Cerebellar cortex (tissue), 1 donor: ENCODE results near the gene SUGCT.

Experiments used
- DNase-seq: peaks from one replicate; pipeline ENCODE4 v3.0.0-alpha.2; 2015; ENCODE audit warnings: low spot score

The SUGCT gene

DNA sequence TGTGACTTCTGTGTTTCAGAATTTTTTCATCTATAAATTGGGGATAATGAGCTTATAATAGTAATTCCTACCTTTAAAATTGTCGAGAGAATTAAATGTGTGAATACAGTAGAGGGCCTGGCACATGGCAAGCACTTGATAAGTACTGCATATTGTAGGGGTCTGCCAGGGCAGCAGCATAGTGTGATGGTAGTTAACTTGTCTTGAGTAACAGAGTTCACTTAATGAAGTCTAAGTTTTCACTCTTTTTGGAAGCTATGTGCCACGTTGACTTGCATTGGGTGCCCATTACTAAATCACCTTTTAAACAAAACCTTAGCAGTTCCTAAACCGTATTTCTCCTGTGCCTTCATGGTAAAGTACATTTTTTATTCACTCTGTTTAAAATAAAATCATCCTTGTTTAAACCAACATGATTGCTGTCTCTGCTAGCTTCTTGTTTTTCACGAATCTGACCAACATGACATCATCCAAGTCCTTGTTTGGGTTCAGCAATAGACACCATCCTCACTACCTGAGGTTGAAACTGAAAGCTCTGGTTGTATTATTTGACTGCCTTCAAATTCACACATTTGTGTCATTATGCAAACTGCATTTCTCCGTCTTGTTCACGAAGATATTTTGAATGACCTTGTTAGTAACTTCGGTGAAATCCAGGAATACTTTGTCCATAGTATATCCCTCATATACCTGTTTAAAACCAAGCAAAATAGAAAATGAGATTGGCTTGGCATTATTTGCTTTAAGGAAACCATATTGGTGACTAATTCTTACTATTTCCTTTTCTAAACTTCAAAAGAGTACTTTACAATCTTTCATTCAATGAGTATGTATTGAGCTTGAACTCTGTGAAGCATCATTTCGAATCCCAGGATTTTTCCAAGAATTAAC lies 340.2 kb downstream of the SUGCT start:
- DNase-seq = no peak

DNA sequence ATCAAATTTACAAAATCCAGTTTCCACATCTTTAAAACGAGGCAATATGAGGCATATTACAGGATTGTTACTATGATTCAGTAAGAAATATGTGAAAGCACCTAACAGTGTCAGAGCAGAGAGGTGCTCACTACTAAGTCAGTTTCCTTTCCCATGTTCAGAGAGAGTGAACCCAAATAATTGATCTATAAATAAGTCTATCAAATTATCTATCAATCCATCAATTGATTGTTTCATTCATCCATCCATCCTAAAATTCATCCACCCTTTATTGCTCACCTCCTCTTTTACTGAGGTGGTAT lies 340.8 kb downstream of the SUGCT start:
- no peak for DNase-seq

DNA sequence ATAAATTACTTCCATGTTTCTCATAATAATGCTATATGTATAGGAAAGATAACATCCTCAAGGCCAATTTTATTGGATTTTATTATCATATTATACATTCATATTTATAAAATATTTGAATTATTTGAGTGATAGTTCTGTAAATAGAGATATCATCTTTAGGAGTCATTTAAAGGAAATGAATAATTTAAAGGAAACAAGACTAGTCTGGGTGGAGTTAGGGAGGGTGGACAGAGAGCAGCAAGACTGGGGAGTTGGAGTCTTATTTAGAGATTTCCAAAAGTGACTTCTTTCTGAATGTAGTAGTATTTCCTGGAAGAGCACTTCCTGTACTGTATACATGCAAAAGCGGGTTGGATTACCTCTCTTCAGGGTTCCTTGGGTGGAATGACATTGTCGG lies 342.3 kb downstream of the SUGCT start:
- DNase-seq = no peak

DNA sequence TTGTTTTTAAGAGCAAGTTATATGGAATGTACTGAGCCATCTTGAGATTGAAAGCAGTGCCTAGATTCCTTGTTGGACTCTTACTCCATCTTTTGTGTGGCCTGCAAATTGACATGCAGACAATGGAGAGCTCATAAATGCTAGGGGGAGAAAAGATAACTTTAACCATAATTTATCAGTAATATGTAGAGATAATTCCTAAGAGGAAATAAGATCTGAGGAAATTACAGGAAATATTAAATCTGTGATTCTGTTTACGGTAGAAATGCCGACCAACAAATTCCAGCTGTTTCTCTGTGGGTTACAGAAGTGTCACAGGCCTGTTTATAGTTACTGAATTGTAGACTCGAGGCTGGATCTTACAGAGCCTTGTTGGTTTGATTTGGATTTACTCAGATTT lies 348.0 kb downstream of the SUGCT start:
- no peak for DNase-seq

DNA sequence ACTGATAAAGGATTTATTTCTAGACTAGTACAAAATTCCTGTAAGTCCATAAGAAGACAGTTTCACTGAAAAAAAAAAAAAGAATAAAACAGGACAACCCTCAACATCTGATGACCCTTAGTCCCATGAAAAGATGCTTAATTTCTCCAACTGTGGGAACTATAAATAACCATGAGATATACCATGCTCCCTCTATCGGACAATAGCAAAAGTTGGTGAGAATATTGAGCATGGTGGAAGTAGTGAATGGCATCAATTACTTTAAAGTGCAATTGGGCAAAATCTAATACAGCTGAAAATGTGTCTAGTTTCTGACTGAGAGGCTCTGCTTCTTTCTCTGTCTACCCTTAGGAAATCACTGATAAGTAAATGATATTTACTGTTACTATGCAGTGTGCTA lies 348.8 kb downstream of the SUGCT start:
- no peak for DNase-seq

DNA sequence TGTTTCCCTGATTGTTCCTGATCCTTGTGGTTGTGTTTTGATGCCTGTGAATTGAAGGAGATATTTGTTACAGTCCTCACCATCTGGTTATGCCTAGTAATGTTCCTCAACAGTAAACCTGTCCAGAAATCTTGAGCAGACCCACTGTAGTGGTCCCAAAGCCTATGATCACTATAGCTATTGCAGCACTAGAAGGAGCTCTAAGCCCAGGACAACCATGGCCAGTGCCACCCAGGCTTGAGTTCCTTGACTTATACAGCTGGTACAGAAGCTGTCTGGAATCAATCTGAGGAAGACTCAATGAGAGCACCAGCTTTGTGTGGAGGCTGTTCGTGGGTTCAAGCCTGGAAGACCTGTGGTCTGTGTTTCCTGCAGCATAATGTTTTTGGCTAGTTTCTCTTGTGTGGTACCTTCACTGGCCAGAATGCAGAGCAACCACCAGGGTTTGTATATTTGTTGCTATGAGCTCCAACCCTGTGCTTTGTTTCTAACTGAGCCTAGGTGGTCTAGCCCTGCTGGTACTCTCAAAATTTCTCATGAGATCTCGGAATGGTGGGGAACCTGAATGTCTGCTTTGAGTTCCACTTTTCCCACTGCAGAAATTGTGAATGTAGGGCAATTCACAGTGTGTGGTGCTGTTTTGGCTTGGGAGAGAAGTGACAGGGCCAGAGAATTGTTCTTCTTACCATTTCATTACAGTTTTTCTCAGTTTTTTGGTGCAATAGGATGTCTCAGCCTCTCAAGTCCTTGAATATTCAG lies 355.2 kb downstream of the SUGCT start:
- peak; percentile 83 for DNase-seq

DNA sequence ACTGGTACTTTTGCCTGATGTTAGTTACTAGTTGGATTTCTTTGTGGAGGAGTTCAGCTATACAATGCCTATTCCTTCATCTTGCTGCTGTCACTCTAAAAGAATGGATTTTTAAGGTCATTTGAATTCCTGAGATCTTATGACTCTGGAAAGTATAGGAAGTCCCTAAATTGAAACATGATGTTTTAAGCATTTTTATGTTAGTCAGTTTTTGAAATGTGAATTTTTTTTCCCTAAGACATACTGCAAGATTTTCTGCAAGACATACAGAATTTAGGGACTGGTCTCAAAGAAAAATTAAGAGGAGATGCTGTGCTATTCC lies 355.8 kb downstream of the SUGCT start:
- DNase-seq = no peak

DNA sequence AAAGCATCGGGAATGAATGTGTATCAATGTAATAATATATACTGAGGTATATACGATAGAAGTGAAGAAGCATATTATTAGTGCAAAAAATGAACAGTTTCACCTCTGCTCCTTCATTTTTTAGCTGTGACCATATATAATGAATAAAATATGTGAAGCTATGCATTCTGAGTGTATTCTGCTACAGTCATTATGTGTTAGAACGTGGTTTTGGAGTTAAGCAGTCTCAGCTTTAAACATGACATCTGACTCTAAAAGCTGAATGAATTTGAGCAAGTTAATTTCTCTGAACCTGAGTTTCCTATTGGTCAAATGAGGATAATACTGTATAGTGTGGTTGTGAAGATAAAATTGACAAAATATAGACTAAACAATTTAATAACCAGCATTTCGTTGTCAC lies 358.1 kb downstream of the SUGCT start:
- DNase-seq = no peak

DNA sequence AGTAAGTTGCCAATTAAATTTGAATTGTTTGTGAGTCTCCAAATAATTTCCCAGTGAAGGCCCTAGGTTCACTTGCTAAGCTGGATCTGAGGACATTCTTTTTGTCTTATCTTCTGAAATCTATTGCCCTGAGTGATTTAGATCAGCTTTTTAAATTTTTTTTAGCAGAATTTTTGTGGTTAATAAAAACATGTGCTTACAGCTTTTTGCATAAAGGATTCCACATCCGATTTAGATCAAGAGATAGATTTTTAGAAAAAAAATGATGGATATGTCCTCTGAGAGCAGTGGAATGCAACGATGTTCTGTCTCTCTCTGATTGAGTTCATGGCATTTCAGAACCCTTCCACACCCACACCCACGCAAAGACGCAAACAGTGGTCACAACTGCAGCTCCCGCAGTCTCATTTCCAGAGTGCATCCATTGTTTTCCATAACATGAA lies 358.8 kb downstream of the SUGCT start:
- DNase-seq = no peak

DNA sequence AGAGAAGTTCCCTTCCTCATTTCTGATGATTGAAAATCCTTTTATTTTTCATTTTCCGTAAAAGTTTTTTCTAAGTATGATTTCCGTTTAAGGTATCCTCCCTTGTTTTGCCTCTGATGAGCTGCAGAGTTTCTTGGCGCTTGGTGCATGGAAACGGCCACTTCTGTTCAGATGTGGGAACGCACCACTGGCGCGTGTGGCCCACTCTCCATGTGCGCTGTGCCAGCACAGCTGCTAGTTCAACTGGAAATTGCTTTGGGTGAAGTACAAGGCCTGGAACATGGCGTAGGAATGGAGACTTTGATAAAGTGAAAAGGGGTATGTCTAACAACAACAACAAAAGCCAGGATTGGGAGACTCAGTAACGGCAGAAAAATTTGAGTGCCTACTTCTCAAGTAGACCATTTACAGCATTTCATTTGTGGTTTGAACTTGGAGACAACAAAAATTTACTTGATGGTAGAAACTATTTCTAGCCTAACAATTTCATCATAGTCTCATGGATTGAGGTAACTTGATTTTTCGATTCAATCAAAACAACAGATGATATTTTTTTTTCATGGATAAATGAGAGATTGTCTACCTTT lies 364.2 kb downstream of the SUGCT start:
- no peak for DNase-seq

DNA sequence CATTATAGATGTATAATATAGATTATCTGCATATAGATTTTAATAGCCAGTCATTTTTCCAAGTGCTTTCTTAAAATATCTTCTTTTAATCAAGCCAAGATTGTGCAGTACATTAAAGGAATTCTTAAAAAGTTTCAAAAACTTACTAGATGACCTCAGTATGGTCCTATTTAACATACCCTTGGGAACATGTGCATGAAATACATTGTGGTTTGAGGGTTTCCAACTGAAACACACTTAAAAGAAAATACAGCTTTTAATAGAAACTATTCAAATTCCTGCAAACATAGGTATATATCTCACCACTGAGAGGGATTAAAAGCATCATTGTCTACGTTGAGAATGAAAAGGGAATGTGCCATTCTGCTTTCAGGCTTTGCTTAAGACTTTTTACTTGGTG lies 364.9 kb downstream of the SUGCT start:
- no peak for DNase-seq

DNA sequence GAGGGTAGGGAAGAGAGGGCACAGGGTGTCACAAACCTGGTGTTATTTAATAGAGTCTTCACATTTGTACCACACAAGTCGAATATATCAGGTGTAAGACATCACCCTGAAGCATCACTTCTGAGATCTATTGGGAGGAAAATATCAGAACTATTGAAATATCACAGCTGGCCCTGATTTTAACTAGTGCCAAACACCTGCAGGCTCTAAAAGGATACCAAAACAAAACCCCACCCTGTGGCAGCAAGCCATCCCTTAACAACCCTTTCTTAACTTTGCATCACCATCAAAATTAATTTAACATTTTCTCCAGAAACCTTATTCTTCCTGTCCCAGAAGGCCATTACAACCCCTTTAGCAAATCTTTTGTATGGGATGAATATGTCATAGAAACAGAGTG lies 365.4 kb downstream of the SUGCT start:
- no peak for DNase-seq

DNA sequence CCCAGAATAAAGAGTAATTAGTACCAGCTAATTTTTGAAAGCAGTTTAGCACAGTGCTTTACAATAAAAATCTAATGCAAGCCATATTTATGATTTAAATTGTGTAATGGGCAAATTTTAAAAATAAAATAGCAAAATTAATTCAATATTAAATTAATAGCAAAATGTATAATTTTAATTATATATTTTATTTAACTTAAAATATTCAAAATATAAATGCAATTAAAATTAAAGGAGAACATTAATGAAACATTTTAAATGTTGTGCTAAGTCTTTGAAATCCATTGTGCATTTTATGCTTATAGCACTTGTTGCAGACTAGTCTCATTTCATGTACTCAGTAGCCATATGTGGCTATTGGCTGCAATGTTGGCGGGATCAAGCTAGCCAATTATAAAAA lies 367.6 kb downstream of the SUGCT start:
- DNase-seq = no peak

DNA sequence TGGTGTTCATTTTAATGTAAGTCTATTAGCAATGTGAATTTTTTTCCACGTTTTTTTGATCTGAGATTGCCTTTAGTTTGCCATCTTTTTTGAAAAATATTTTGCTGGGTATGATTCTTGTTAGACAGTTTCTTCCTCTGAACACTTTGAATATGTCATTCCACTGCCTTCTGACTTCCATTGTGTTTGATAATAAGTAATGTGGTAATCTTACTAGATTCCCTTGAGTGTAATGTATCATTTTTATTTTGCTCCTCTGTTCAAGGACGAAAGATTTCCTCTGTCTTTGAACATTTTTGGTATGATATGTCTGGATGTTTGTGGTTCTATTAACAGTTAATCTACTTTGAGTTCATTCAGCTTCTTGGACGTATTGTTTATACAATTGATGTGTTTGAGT lies 371.4 kb downstream of the SUGCT start:
- DNase-seq = no peak

DNA sequence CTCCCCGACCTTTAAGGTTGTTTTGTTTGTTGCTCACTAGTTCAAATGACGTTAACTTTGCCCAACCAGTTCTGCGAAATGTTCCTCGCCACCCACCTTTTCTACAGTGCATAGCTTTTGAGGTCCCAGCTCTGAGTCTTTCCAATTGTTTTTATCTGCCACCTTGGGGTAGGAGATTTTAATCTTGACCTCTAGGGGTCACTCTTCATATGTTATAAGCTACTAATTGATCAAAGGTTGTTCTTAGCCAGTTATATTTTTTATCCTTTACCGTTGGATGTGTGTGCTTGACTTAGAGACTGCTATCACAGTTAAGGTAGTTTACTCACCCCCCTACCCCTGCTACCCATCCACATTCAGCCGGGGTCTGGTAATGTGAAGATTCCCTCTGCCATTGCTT lies 372.4 kb downstream of the SUGCT start:
- DNase-seq = no peak

DNA sequence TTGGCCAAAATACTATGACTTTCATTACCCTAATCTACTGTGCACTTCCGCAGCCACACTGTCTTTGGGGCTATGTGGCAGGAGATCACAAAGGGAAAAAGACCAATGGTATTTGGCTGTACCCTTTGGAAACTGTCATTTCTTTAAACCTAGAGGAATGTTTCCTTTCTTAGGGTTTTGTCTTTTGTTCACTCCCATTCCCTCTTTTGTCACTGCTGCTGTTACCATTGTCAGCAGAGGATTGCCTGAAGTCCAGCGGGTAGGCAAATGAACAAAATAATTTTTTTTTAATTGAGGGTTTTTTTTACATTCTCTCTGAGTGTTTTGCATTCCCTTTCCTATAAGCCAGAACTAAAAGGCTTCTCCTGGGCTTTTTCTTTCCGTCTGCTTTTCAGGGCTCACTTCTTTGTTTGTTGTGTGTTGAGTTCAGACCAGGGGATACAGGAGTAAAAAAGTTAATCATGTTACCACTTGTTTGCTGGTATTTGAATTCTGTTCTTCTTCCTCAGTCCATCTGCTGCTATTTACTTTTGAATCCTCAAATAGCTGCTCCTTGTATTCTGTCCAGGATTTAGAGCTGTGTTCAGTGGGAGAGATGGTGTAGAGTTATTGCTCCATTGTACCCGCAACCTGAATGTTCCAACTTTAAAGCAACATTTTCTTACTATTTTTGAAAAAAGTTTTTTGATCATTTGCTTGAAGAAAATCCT lies 374.6 kb downstream of the SUGCT start:
- DNase-seq = no peak

DNA sequence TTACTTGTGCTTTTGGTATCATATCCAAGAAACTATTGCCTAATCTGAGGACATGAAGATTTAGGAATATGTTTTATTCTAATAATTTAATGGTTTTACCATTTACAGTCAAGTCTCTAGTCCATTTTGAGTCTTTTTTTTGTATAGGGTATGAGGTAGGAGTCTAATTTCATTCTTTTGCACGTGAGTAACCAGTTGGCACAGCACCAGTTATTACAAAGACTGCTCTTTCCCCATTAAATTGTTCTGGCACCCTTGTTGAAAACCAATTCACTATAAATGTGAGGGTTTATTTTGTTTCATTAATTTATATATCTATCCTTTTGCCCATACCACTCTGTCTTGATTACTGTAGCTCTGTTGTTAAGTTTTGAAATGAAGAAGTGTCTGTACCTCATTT lies 381.6 kb downstream of the SUGCT start:
- no peak for DNase-seq

DNA sequence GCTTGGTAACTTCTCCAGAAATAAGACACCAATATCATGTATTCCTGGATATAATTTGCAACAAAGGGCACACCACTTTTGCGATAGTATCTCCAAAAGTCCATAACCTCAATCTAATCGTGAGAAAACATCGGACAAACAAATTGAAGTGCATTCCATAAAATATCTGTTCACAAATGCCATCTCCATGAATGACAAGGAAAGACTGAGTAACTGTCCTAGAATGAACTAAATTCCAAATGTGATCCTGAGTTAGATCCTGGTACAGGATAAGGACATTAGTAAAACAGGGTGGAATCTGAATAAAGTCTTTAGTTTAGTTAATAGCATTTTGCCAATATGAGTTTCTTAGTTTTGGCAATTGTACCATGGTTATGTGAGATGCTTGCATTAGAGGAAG lies 384.2 kb downstream of the SUGCT start:
- DNase-seq = no peak

DNA sequence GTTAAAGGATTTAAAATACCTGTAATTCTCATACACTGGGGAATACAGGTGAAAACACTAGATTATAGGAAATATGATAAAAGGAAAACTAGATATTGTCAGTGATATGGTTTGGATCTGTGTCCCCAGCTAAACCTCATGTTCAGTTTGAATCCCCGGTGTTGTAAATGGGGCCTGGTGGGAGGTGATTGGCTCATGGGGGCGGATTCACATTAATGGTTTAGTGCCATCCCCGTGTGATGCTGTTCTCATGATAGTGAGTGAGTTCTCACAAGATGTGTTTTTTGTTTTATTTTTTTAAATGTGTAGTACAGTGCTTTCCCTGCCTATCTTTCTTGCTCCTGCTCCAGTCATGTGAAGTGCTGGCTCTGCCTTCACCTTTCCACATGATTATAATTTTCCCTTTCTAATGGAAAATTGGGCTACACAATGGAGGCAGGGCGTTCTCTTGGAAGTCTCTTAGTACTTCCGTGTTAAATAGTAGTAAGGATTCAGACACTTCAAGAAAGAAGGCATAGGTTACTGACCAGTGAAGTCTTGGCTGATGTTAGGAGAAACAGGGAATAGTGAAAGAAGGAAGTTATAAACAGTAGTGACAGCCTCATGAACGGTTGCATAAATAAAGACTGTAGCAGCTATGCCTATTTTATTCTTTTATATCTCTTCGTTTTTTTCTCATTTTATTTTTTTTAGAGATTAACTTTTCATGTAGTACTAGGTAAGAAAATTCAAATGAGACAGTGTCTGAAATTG lies 386.4 kb downstream of the SUGCT start:
- DNase-seq = no peak

DNA sequence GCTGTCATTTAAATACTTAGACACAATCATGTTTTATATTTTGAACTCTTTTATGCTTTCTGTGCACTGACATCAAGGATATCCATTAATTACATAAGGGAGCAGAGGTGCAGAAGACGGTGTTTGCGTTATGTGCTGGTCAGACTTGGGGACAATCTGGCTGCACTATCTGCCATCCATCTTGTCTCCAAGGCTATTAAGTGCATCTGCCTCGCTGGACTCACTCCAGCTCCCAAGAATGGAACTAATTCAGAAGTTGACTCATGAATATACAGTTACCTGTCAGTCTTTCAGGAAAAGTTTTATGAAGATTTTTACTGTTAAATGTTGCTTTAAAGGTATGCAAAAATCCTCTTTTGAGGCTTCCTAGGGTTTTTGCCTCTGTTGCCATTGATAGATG lies 391.0 kb downstream of the SUGCT start:
- peak; percentile 31 for DNase-seq

DNA sequence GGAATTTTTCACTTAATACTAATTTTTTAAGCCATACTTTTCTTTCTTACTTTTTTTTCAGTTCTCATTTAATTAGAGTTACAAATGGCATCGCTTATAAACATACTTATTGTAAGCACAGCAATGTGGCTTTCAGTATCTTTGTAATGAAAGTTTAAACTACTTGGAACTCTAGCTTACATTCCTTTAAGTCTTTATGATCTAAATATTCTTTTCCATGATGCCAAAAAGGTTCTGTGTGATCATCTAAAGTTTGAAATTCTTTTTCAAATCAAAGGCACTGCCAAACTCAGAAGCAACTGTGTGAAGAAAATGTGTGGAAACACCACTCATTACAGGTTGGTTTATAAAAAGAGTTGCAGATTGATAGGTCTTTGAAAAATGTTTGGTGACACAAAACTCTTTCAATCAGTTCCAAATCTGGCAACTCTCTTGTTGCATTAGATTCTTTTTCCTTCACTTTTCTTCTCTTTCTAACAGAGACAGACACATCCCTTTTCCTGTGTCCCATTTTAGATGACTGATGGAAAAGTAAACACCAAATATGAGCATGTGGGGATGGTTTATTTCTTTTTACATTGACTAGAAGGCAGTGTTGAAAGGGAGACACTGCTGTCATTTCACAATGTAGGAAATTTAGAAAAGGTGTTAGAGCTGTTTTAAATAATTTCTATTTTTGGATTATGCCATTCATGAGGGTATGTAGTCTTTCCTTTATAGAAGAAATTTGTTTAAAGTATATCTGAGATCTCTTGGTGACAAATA lies 392.3 kb downstream of the SUGCT start:
- no peak for DNase-seq
